NCI-H2081 (cell line): ENCODE measurements around the gene CLPX.
"Not testable (repeated sequence)": the region's sequence is repeated elsewhere in the genome, so short reads cannot be mapped to it uniquely, and the experiment has no call there.

Experiments used
- DNase-seq, 2 experiments: peaks; one replicate each; lab custom pipeline; 2025; lab: John Stamatoyannopoulos, UW

The CLPX gene

DNA sequence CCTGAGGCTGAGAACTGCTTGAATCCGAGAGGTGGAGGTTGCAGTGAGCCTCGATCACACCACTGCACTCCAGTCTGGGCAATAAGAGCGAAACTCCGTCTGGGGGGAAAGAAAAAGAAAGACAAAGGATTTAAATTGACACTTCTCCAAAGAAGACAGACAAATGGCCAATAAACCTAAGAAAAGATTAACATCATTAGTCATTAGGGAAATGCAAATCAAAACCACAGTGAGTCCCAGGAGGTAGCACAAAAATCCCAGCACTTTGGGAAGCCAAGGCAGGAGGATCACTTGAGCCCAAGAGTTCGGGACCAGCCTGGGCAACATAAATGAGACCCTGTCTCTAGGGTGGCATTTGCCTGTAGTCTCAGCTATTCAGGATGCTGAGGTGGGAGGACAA lies 12.6 kb downstream of the CLPX start:
- no peak for DNase-seq

GRCh38 chr15:65171428-65171827 lies 13.7 kb downstream of the CLPX start:
- no peak for DNase-seq

- DNase-seq = no peak
Observed at GRCh38 chr15:65165875-65166274, 19.3 kb downstream of the CLPX start.

- no peak for DNase-seq
Observed at GRCh38 chr15:65164139-65164538, 21.0 kb downstream of the CLPX start.

- no peak for DNase-seq
Observed at GRCh38 chr15:65163041-65163440, 22.1 kb downstream of the CLPX start.

DNA sequence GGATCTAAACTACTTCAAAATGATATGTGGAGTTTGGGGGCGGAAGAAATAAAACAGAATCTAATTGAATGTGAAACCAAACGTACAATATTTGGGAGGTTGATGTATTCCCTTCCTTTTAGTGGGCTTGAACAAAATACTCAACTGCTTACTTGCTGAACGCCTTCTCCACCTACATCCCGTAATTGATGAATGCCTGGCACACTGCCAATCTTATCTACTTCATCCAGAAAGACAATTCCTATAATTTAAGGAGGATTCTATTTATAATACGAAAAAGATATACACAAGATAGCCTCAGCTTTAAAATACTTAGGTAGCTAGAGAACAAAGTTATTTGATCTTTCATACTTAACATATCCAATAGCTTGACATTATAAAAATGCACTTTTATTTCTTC lies 28.4 kb downstream of the CLPX start:
- DNase-seq = no peak

- no peak for DNase-seq
Observed at GRCh38 chr15:65154720-65155119, 30.4 kb downstream of the CLPX start.

DNA sequence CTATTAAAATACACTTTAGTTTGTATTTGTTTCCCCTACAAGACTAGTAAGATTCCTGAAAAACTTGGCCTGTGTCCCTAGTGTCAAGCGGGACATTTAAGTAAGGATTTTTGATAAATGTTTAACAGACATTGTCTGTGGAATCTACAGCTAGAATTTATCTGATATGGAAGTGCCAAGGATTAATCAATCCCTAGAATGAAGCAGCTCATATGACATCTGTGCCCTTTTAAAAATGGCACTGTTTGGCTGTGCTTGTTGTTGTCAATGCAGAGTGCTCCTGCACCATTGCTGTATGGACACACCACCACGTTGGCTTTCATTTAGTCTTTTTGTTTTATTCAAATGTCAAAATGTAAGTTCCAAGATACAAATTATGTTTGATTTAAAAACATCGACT lies 37.2 kb downstream of the CLPX start:
- DNase-seq = no peak

DNA sequence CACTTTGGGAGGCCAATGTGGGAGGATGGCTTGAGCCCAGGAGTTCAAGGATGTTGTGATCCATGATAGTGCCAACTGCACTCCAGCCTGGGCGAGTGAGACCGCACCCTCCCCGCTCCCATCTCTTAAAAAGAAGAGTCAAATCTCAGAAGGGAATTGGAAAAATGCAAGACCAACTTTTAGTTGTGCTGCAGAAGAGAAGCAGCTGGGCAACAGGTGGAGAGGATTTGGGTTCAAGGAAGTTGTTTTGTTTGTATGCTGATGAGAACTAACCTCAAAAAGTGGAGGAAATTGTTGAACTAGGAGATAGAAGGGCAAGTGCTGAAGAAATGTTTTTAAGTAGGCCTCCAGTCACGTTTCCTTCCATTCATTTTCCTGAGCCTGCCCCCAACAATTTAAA lies 38.7 kb downstream of the CLPX start:
- no peak for DNase-seq

DNA sequence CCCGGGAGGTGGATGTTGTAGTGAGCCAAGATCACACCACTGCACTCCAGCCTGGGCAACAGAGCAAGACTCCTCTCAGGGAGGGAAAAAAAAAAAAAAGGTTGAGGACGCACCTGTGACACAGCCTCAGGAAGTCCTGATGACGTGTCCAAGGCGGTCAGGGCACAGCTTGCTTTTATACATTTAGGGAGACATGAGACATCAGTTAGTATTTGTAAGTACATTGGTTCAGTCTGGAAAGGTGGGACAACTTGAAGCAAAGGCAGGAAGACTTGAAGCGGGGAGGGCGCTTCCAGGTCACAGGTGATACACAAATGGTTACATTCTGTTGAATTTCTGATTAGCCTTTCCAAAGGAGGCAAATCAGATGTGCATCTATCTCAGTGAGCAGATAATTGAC lies 46.5 kb downstream of the CLPX start:
- not testable (repeated sequence) for DNase-seq

- not testable (repeated sequence) for DNase-seq
Observed at GRCh38 chr15:65137893-65138292, 47.2 kb downstream of the CLPX start.

GRCh38 chr15:65137089-65137488 lies 48.1 kb downstream of the CLPX start:
- not testable (repeated sequence) for DNase-seq

DNA sequence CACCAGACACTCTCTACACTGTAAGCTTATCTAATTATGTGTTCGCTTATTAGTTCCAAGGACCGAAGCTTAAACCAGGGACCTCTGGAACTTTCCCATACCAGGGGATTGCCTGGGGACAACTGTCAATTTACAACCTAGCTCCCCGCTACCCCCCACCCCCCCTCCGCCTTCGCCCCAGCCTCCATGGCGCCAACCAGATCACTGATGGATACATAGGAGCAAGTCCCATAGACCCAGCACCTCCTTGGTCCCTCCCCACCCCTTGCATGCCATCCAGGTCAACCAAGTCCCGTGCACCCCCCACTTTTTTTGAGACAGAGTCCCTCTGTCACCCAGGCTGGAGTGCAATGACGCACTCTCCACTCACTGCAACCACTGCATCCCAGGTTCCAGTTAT lies 50.6 kb downstream of the CLPX start:
- no peak for DNase-seq

- DNase-seq = peak; percentile 84 to 96
Observed at GRCh38 chr15:65133548-65134200, 51.5 kb downstream of the CLPX start, which contains the start of gene PDCD7. PDCD7 (minus strand) TSS chr15:65133808; CDS start chr15:65133781, 27 bp downstream.

DNA sequence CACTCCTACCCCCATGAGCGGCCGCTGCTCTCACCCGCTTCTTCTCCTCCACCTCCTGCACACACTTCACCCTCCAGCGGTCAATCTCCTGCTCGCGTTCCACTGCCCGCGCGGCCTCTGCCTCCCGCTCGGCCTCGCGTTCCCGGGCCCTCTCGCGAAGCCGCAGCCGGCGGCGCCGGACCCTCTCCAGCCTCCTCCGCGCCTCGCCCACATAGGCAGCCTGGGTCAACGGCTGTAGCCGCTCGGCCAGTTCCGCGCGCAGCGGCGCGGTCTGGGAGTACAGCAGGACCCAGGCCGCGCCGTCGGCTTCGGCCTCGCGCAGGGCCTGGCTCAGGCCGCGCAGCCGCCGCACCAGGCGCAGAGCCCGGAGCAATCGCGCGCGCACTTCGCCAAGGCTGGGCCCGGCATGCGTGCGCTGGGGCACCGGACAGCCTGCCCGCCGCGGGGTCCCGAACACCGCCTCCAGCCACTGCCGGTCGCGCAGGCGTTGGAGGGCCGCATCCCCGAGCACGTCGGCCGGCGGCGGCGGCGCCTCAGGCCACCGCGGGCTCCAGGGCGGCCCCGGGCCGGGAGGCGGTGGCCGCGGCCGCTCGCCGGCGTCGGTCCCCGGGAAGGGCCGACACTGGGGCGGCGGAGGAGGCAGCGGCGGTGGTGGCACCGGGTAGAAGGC lies 52.1 kb downstream of the CLPX start:
- peak in 1 of 2 experiments; percentile 47 for DNase-seq

GRCh38 chr15:65130941-65131340 lies 54.2 kb downstream of the CLPX start:
- peak in 1 of 2 experiments; percentile 12 for DNase-seq

DNA sequence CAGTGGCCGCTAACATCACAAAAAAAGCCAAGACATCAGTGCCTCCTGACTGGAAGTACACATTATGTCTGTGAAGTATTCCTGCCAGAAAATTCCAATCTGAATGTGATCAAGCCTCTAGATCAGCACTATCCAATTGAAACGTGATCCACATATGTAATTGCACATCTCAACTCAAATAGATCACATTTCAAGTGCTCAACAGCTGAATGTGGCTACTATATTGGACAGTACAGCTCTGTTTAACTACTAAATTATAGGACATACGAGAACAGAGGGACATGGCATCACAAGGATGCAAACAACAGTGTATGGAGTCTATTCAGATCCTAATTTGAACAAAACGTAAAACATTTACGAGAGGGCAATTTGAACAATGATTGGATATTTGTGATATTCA lies 69.6 kb downstream of the CLPX start:
- peak; percentile 51 to 87 for DNase-seq

DNA sequence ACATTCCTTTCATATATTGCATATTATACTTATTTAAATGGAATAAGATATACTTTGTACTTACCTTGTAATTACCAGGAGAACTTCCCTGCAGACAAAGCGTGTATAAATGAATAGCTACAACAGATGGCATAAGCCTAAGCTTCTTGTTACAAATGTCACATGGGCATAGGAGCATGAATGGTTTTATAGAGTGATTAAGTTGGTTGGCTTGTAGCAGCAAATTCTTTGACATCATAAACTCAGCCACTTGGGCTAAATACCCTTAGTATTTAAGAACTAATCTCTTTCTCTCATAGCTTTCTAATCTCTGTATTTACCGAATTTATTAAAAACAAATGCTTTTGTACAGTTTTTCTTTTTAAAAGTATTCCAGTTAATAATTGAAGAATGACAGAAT lies 70.1 kb downstream of the CLPX start, which contains the start of gene UBAP1L:
Gene UBAP1L, minus strand, starts transcription at position 115 of the 400 bp plus-strand sequence. CDS start 8,985 bp downstream, outside the sequence.
- peak in 1 of 2 experiments; percentile 10 for DNase-seq

DNA sequence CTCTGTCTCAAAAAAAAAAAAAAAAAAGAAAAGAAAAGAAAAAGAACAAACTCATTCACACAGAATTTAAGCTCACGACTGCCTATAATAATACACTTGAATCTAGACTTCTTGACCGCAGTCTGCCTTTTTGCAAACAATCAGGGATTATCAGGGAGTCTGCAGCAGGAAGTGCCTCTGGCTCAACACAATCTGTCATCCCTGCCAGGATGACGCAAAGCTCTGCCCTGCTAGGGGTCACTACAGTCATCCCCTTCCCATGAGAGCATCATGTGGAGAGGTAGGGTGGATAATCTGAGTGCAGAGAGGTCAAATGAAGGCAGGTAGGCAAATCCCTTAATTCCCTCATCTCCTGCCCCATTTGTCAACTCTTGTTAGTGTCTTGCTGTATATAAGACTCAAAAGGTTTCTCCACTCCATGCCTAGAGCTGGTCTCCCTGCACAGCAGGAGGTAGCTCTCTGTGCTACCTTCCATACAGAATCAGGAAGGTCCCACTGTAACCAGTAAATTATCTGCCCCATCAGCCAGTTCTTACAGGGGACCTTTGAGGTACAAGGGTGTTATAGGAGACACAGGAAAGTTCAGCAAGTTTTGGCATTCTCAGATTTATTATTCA lies 74.4 kb downstream of the CLPX start:
- no peak for DNase-seq

GRCh38 chr15:65106011-65106590 lies 79.0 kb downstream of the CLPX start:
- DNase-seq = no peak

GRCh38 chr15:65105038-65105437 lies 80.1 kb downstream of the CLPX start:
- DNase-seq = no peak

GRCh38 chr15:65102912-65103311 lies 82.2 kb downstream of the CLPX start:
- no peak for DNase-seq
